HG03558 (cell line): ENCODE data around the gene CD63.

Experiments
- ATAC-seq: cut with Tn5 transposase; IDR thresholded peaks from one replicate; pipeline ENCODE4 v1.9.1; 2021; ENCODE audit warnings: moderate number of reproducible peaks; ENCODE audit not compliant: unreplicated experiment; ENCODE audit errors: extremely low read depth

The CD63 gene

DNA sequence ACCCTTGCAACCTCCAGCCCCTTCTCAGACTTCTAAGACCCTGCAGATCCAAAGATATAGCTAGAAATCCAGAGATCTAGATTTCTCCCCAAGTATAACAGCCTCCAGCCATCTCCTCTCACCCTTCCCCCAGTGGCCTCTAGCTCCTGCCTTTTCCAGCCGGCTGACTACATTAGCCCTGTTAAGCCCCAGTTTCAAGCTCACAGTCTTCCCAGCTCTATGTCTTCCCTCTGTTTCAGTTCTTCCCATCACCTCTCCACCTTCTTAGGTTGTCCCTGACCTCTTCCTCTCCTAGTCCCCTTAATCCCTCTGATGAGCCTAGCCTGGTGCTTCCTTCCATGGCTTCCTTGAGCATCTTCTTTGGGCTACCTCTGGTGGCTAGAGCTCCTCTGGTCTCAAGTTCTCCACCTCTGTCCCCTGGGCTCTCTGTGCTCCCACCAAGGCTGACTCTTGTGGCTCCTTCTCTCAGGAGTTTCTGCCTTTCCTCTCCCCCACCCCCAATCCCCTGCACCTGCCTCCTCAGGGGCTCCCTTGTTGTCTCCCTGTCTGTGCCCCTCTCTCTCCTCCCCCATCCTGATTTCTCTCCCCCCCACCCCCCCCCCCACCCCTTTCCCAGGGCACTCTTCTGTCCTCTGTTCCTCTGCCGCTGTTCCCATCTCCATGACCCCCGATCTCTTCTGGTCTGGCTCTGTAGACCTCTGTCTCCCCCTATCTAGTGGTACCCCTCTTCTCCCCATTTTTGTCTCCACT lies 13.3 kb upstream of the CD63 start:
- no peak for ATAC-seq

DNA sequence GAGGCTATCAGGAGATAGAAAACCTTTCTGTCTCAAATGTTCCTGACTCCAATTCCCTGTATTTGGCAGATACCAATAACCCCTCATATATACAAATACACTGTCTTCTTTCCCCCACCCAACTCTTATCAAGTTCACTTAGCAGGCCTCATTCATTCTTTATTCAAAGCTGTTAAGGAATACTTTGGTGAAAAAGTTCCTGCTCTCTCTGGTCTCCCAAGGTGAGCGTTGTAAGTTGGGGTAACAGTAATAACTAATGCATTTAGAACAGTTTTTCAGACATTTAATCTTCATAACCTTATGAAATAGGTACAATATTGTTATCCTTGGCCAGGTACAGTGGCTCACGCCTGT lies 10.2 kb upstream of the CD63 start:
- no peak for ATAC-seq

DNA sequence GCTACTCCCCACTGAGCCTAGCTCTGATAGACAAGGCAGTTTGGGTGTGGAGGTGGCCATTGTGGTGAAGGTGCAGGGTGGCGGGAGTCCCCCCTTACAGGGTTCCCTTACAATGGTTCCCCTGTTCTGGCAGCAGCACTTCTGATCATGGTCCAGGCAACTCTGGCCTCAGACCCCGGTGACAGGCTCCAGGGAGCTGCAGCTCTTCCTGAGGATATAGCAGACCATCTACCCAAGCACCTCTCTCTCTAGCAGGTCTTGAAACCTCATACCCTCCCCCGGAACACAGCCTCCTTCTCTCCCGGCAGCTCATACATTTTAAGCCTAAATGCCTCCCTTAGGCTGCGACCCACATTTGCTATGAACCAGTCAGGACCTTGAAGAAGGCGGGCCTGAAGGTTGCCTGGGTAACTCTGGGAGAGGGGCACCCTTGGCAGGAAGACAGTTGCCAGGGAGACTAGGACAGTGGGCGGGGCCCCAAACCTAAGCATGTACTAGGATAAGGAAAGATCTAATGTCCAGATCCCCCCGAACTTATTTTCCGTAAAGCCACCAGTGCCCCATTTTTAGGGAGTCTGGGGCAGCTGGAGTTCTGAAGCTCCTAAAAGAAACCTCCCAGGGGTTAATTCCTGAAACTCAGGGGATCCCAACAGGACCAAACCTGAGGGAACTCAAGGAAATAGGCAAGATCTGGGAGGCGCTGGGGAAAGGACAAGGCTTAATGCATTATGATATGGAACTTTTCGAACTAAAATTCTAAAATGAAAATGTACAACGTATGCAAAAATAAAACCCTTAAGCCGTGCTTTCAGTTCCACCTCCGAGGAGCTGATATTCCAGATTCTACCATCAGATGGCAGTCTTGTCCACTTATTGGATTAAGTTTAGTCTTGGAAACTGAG lies 9.6 kb upstream of the CD63 start:
- ATAC-seq, result peak; percentile 75

DNA sequence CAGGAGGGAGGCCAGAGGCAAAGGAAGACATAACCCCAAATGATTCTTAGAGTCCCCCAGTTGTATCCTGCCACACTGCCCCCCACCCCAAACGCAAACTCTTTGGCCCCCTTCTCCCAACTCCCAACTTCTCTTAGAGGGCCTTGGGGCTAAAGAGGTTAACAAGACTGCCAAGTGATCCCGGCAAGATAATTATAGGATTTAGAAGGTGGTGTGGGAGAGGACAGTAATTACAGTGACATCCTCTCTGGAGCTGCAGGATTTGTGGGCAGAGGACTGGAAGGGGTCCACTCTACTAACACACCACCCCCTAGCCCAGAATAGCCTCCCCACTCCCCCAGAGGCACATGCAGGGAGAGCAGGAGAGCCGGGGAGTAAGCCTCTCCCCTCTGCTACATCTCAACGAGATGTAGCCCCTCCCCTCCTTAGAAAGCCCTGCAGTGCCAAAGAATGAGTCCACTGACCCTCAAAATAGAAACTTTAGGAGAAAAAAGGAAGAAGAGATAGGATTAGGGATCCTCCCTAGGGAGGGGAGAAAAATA lies 8.8 kb upstream of the CD63 start:
- ATAC-seq, result no peak

DNA sequence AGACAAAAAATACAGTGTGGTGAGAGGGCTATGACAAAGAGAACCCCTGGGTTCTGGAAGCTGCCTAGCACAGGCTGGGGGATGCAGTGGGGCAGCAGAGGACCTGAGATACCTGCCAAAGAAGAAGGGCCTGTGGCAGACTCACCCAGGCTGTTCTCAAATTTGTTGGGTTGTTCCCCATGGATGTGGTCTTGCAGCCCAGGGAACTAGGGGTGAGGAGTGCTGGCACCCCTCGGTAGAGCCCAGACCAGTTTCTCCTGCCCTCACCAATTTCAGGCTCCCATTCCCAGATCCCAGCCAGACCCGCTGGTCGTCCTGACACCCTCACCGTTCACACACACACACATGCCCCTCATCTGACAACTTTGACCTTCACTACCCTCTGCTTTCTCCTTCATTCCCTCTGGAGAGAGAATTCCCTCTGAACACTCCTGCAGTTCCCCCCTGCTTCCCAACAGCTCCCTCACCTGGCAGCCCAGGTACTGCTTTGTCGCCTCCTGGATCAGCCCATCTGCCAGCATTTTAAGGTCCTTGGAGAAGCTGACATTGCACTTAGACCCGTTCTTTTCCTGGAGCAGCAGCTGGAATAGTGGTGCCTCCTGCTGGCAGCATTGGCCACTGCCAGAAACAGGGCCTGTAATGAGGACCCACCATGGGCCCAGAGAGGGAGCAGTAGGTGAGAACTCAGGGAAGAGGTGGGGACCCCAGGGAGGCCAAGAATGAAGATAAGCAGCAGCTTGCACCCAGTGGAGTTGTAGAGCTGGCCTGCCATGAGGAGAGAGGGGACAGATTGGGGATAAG lies 8.2 kb upstream of the CD63 start:
- no peak for ATAC-seq

DNA sequence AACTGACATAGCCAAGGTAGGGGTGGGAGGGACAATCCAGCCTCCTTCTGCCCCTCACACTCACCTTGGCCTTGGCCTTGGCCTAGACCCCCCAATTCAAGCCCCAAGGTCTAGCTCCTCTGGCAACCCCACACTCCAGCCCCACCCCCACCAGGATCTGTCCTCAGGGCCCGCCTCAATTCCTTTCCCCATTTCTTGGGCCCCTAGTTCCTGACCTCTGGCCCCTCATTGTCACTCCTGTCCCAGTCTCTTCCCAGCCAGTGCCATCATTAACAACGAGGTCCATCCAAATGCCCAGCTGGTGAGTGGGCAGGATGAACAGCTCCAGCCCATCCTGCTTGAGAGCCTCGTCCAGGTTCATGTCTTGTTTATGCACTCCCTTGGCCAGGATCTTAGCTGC lies 7.3 kb upstream of the CD63 start:
- ATAC-seq, result no peak

DNA sequence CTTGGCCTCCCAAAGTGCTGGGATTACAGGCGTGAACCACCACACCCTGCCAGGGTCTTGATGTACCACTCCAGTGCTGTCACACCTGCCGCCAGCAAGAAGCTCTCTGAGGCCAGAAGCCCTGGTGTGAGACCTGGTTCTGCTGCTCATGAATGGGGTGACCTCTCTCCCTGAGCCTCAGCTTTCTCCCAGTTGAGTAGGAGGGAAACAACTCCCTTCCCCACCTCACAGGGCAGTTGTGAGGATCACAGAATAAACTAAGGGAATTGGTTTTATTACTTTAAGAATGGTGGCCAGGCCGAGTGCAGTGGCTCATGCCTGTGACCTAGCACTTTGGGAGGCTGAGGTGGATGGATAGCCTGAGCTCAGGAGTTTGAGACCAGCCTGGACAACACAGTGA lies 5.8 kb upstream of the CD63 start:
- ATAC-seq, result no peak

DNA sequence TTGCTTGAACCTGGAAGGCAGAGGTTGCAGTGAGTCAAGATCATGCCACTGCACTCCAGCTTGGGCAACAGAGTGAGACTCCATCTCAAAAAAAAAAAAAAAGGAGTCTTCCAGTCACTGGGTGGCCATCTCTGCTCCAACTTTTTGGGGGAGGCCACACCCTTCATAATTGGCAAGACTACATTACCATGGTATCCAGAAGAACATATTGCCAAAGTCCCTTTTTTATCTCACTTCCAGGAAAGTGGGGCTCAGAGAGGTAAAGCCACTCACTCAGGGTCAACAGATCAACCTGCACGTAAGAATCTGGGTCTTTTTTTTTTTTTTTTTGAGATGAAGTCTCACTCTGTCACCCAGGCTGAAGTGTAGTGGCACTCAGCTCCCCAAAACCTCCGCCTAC lies 5.0 kb upstream of the CD63 start:
- no peak for ATAC-seq

DNA sequence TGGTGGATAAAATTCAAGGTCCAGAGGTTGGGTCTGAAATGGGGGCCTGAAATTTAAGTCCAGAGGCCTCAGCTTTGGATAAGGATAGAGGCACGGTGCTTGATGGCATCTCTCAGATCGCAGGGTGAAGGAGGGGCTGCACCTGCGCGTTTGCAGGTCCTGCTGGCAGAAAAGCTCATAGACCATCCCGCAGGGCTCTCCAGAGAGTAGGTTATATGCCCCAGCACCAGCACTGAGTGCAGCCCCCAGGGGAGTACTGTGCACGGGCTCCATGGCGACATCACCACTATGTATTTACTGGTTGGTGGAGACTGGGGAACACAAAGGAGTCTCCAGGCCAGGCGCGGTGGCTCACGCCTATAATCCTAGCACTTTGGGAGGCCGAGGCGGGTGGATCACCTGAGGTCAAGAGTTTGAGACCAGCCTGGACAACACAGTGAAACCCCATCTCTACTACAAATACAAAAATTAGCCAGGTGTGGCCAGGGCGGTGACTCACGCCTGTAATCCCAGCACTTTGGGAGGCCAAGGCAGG lies 4.3 kb upstream of the CD63 start:
- no peak for ATAC-seq

DNA sequence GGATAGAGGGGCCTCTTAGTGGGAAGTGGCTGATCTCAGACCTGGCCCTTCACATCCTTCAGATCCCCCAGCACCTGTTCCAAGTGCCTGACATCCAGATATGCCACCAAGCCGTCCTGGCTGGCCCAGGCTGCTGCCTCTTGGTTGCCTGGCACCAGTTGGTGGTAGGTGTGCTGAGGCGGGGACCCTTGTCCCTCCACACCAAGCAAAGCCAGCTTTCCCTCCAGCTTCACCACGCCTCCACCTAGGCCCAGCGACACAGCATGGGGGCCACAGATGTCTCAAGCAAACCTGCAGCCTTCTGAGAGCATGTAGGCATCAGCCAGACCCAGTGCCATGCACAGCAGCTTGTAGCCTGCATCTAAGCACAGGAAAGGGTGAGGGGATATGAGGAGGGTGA lies 3.5 kb upstream of the CD63 start:
- ATAC-seq, result no peak

DNA sequence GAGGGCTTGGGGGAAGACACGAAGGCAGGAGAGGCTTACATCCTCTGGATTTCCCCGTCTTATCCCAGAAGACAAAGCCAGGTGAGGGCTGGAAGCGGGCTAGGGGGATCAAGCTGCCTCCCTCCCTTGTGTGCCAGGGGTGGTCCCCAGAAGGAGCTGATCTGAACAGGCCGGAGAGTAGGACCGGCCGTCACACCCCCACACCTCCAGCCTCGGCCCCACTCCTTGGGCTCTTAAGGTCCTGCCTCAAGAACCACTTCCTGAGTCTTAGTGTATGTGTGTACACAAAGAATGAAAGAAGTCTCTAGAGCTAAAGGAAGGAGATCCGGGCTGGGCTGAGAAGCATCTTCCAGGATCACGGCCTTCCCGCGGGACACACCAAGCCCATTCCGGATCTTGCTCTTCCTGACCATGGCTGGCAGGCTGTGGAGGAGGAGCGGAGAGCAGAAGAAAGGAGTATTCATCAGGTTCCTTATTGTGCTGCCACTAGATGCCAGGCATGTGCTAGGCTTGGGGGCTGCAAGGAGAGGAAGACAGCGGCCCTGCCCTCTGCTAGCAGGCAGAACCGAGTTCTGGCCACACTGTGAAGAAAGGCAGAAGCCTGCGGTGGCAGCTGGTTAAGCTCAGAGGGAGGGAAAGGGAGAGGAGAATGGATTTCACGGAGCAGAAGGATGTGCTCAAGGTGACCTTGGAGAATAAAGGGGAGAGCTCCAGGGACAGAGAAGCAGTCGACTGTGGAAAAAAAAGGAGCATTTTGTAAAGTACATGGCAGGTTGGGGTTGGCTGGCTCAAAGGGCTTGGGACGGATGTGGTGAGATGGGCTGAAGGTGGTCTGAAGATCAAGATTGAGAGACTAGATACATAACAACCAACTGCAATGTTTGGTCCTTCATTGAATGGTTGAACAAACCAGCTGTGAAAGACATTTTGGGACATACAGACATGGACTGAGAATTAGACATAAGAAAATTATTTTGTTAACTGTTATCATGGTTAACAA lies 1.3 kb upstream of the CD63 start:
- no peak for ATAC-seq

DNA sequence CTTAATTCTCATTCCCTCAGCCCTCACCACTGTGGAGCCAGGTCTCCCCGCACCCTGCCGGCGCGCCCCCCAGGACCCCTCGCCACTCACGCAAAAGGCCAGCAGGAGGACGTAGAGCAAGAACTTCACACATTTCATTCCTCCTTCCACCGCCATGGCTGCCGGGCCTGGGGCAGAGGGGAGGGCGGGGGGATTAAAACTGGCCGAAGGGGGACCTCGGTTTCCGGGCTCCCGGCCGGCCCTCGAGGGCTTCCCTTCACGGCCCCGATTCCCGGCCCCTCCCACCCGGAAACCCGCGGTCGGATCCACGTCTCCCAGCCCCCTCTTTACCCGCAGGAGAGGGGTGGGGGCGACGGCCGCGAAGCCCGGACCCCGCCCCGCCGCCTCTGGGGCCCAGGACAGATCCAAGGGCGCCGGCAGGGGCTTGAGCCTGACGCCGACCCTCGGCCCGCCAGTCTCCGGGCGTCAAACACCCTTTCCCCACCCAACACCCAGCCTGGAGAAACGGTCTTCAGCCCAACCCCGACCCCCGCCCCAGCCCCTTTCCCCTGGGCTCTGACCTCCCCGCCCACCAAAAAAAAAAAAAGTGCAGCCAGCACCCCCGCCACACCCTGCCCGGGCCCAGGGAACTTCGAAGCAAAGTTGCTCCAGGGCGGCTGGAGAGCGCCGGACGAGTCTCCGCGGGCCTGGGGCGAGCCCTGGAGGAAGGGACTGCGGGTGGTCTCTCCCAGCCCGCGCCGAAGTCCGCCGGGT lies 447 bp downstream of the CD63 start:
- ATAC-seq, result no peak

DNA sequence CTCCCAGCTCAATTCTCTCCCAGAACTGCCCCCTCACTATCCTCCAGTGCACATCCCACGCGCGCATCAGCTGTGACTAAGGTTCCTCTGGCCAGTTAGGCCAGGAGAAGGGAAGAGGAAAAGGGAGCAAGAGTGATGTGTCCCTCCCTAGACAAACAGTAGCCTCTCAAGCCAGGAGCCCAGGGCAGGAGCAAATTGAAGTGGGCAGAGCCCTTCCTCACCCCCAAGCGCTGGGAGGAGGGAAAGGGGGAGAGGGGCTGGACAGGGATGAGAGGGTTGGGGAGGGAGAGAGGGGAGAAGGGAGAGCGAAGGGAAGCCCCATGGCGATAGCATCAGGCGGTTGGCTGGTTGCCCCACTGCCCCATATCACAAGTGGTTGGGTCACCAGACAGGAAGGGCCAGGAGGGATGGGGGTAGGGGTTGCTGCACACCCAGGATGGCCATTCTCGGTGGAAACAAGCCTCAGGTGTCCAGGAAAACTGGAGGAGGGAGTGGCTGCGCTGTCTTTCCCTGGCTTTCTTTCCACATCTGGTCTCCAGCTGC lies 1.1 kb downstream of the CD63 start:
- no peak for ATAC-seq

DNA sequence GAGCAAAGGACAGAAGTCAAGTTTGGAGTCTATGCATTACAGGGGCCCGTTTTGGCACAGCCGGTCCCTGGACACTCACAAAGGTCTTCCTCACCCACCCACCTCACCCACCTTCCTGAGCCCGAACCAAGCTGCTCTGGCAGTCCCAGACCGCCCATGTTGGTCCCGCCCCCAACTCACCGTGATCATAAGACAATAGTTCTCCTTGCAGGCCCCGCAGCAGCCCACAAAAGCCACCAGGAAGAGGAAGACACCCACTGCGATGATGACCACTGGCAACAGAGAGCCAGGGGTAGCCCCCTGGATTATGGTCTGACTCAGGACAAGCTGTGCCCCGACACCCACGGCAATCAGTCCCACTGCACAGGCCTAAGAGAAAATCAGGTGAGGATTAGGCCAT lies 1.8 kb downstream of the CD63 start:
- ATAC-seq, result no peak

DNA sequence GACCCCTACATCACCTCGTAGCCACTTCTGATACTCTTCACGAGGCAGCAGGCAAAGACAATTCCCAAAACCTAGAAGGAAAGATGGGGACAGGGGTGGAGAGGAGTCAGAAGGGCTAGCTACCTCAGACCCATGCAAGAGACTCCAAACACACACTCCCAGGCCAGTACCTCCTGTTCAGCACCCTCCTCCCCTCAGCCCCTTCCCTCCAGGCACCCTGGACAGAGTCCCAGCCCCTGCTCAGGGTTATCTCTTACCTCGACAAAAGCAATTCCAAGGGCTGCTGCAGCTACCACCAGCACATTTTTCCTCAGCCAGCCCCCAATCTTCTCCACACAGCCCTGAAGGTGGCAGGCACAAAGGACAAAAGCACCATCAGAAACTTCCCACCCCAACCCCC lies 3.3 kb downstream of the CD63 start:
- ATAC-seq, result no peak

DNA sequence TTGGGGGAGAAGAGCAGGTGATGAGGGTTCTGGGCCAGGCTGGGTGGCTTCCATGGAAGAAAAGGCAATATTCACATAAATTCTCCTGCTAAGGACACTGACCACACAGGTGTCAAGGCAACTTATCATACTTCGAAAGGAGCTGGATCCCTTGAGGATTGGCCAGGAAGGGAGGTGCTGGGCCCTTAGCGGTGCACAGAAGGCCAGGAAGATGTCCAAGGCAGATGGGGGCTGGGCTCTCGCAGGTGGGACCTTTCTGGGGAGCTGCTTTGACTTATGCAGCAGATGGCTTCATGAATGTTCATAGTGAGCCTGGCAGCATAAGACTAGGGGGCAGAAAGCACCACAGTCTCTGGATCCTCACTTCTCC lies 3.9 kb downstream of the CD63 start:
- ATAC-seq, result no peak

DNA sequence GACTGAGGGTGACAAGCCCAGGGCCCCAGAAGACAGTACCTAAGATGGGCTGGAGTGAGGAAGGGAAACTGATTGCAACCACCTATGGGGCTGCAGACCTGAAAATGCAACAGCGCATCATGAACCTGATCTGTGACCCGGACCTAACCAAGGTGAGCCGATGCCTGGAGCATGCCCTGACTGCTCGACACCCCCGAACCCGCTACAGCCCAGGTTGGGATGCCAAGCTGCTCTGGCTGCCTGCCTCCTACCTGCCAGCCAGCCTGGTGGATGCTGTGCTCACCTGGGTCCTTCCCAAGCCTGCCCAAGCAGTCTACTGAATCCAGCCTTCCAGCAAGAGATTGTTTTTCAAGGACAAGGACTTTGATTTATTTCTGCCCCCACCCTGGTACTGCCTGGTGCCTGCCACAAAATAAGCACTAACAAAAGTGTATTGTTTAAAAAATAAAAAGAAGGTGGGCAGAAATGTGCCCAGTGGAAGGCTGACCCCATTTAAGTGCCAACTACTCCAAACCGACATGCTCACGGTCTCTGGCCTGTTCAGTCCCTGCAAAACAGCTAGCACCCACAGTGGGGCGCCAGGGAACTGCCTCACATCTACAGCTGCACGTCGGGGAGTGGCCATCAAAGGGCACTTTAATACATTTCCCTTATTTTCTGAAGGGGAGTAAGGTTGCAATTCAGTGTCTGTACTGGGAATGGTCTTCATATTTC lies 4.4 kb downstream of the CD63 start:
- no peak for ATAC-seq
